ENCODE results near the gene MGAT3. TPM values are rescaled to one million over a fixed set of nuclear protein-coding genes. Genes with fewer than 3 reads are reported as not detected.

Gene MGAT3
- total and polyA plus RNA-seq, 2 of the 13 experiments (the other 11 are each of a cell fraction or from before 2014, with no cell fraction given) = 0.11 to 0.15 TPM

DNA sequence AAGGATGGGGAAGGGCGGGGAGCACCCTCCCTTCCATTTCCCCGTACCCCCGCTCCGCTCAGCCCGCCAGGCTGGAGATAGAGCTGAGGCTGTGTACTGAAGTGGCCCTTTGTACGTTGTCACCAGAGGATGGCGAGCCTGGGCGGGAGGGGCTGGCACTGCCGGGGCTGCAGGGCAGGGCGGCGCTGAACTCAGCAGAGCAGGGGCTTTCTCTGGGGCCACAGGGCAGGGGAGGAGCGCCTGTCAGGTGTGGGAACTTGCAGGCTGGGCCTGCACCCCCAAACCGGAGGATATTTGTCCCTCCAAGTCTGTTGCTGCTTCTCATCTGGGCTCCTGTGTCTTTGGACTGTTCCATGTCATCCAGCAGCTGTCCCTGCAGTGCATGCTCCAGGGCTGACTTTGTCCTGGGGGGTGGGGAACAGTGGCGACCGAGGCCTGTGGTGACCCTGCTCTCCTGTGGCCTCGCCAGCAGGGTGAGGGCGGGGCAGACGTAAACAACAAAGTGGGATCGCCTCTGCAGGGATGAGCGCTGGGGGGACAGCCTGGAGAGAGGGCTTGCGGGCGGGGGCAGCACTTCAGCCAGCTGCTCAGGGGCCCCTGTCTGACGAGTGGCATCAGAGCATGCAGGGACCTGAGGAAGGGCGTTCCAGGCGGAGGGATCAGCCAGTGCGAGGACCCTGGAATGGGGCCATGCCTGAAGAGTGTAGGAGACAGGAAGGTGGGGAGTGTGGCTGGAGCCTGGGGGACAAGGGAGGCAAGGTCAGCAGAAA is 13.1 kb downstream of the MGAT3 start (continued):
- TF ChIP-seq NONO (IDR thresholded peaks at IDR 0.05) (no peak), NONO (CRISPR knock-in tag; conservative IDR thresholded peaks at IDR 0.05) (peak; percentile 82), PITX1 (CRISPR knock-in tag; IDR thresholded peaks at IDR 0.05) (peak; percentile 84), RCOR2 (CRISPR knock-in tag; IDR thresholded peaks at IDR 0.05) (no peak; the same call in 1 of the 2 replicates), NCOA5 (CRISPR knock-in tag; IDR thresholded peaks at IDR 0.05) (no peak), ZSCAN30 (CRISPR knock-in tag; IDR thresholded peaks at IDR 0.05) (no peak), ZMYM2 (CRISPR knock-in tag; IDR thresholded peaks at IDR 0.05) (0 out of 2 replicates have a peak, but pooled peaks have one; percentile 45), RARA (CRISPR knock-in tag; IDR thresholded peaks at IDR 0.05) (peak; percentile 72), ZNF557 (CRISPR knock-in tag; IDR thresholded peaks at IDR 0.05) (no peak), ZSCAN9 (CRISPR knock-in tag; IDR thresholded peaks at IDR 0.05; ENCODE audit: borderline replicate concordance) (0 out of 2 replicates have a peak, but pooled peaks have one; percentile 16), GATAD2A (CRISPR knock-in tag; IDR thresholded peaks at IDR 0.05) (peak; percentile 66), ZBTB10 (CRISPR knock-in tag; IDR thresholded peaks at IDR 0.05; ENCODE audit: borderline replicate concordance) (no peak), TBL1XR1 (IDR thresholded peaks at IDR 0.05; ENCODE audit: borderline replicate concordance, low read length, partially characterized antibody) (no peak), ZBTB42 (CRISPR knock-in tag; IDR thresholded peaks at IDR 0.05) (no peak; the same call in 1 of the 2 replicates), PRMT3 (CRISPR knock-in tag; IDR thresholded peaks at IDR 0.05; ENCODE audit: borderline replicate concordance, low read depth) (no peak), ZNF430 (CRISPR knock-in tag; IDR thresholded peaks at IDR 0.05) (peak; percentile 72; the same call in 1 of the 2 replicates), TRIM24 (CRISPR knock-in tag; IDR thresholded peaks at IDR 0.05) (peak; percentile 44; the same call in 1 of the 2 replicates), NFE2L1 (CRISPR knock-in tag; IDR thresholded peaks at IDR 0.05; ENCODE audit: borderline replicate concordance) (no peak), EHMT2 (IDR thresholded peaks at IDR 0.05; ENCODE audit: borderline replicate concordance, low read depth, low read length) (no peak), TGIF2 (CRISPR knock-in tag; IDR thresholded peaks at IDR 0.05) (0 out of 2 replicates have a peak, but pooled peaks have one; percentile 16), ZSCAN21 (CRISPR knock-in tag; IDR thresholded peaks at IDR 0.05; ENCODE audit: borderline replicate concordance) (peak; percentile 84; the same call in 1 of the 2 replicates), NFYC (CRISPR knock-in tag; IDR thresholded peaks at IDR 0.05) (no peak)
- TF ChIP-seq, protein P1, sequence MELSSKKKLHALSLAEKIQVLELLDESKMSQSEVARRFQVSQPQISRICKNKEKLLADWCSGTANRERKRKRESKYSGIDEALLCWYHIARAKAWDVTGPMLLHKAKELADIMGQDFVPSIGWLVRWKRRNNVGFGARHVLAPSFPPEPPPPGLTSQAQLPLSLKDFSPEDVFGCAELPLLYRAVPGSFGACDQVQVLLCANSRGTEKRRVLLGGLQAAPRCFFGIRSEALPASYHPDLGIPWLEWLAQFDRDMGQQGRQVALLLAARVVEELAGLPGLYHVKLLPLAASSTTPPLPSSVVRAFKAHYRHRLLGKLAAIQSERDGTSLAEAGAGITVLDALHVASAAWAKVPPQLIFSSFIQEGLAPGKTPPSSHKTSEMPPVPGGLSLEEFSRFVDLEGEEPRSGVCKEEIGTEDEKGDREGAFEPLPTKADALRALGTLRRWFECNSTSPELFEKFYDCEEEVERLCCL (CRISPR knock-in tag; IDR thresholded peaks at IDR 0.05; ENCODE audit: borderline replicate concordance) = no peak
- TF ChIP-seq, protein P2, sequence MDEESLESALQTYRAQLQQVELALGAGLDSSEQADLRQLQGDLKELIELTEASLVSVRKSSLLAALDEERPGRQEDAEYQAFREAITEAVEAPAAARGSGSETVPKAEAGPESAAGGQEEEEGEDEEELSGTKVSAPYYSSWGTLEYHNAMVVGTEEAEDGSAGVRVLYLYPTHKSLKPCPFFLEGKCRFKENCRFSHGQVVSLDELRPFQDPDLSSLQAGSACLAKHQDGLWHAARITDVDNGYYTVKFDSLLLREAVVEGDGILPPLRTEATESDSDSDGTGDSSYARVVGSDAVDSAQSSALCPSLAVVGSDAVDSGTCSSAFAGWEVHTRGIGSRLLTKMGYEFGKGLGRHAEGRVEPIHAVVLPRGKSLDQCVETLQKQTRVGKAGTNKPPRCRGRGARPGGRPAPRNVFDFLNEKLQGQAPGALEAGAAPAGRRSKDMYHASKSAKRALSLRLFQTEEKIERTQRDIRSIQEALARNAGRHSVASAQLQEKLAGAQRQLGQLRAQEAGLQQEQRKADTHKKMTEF (CRISPR knock-in tag; IDR thresholded peaks at IDR 0.05) = peak; percentile 63; the same call in 1 of the 2 replicates
- TF ChIP-seq, protein P3, sequence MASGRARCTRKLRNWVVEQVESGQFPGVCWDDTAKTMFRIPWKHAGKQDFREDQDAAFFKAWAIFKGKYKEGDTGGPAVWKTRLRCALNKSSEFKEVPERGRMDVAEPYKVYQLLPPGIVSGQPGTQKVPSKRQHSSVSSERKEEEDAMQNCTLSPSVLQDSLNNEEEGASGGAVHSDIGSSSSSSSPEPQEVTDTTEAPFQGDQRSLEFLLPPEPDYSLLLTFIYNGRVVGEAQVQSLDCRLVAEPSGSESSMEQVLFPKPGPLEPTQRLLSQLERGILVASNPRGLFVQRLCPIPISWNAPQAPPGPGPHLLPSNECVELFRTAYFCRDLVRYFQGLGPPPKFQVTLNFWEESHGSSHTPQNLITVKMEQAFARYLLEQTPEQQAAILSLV (CRISPR knock-in tag; IDR thresholded peaks at IDR 0.05; ENCODE audit: borderline replicate concordance) = 0 out of 2 replicates have a peak, but pooled peaks have one; percentile 30
